Body of pancreas (tissue), 4 donors: ENCODE measurements around the gene NDUFB11.

ENCODE experiments used
- CTCF ChIP-seq, 7 experiments: fragments of 450-650 bp in 4 of 7; fragments of 200-600 bp in 3 of 7; sonication (generic) in 3 of 7; IDR thresholded peaks; one replicate each; pipeline ENCODE4 v1.5.1; 2016 to 2019; ENCODE audit warnings: antibody characterized with exemption in 7 of 7
- POLR2A ChIP-seq, 3 donors: fragments of 450-650 bp; IDR thresholded peaks; one replicate each; pipeline ENCODE4 v1.6.1; 2016; ENCODE audit warnings: antibody characterized with exemption in 3 of 3, mild to moderate bottlenecking in 2 of 3

- TF ChIP-seq POLR2A (IDR thresholded peaks at IDR 0.05) (no peak), CTCF (IDR thresholded peaks at IDR 0.05) (no peak)
Observed at GRCh38 chrX:47166126-47166525, 21.6 kb upstream of the NDUFB11 start.
